ENCODE results near the gene LBR.
"Not testable (repeated sequence)": the region's sequence is repeated elsewhere in the genome, so short reads cannot be mapped to it uniquely, and the experiment has no call there.

LBR gene

GRCh38 chr1:225410036-225410435 lies 17.8 kb downstream of the LBR start:
- Histone ChIP-seq H3K36me3 (ENCODE audit: control insufficient read depth in 5 of 5, insufficient read depth in 5 of 5, low read length in 5 of 5) (peaks cover 16 to 81% (median 65%) of the 10 kb centered on the region in 5 donors), H3K9ac (ENCODE audit: low read length in 5 of 5) (no peak overlapping the region), H3K9me3 (ENCODE audit: control insufficient read depth in 5 of 5, low read length in 5 of 5) (no peaks in the 10 kb centered on the region), H3K4me3 (ENCODE audit: low read depth in 1 of 5, low read length in 5 of 5) (no peak overlapping the region), H3K27ac (ENCODE audit: low read depth, low read length) (no peak overlapping the region), H3K27me3 (ENCODE audit: control insufficient read depth in 5 of 5, insufficient read depth in 4 of 5, low read length in 5 of 5) (no peaks in the 10 kb centered on the region), H3K4me1 (ENCODE audit: control insufficient read depth in 5 of 5, insufficient read depth in 5 of 5, low read length in 5 of 5) (no peaks in the 10 kb centered on the region)

GRCh38 chr1:225409051-225409450 lies 18.8 kb downstream of the LBR start:
- no peak overlapping the region for H3K9ac ChIP-seq (ENCODE audit: low read length in 5 of 5)

GRCh38 chr1:225408249-225408648 lies 19.6 kb downstream of the LBR start:
- no peaks in the 10 kb centered on the region for H3K27me3 ChIP-seq (ENCODE audit: control insufficient read depth in 5 of 5, insufficient read depth in 4 of 5, low read length in 5 of 5)
- H3K27ac ChIP-seq (ENCODE audit: low read depth, low read length), result no peak overlapping the region
- H3K4me1 ChIP-seq (ENCODE audit: control insufficient read depth in 5 of 5, insufficient read depth in 5 of 5, low read length in 5 of 5), result no peaks in the 10 kb centered on the region
- peaks cover 18 to 83% (median 58%) of the 10 kb centered on the region in 5 donors for H3K36me3 ChIP-seq (ENCODE audit: control insufficient read depth in 5 of 5, insufficient read depth in 5 of 5, low read length in 5 of 5)
- no peak overlapping the region for H3K4me3 ChIP-seq (ENCODE audit: low read depth in 1 of 5, low read length in 5 of 5)
- H3K9ac ChIP-seq (ENCODE audit: low read length in 5 of 5), result no peak overlapping the region
- H3K9me3 ChIP-seq (ENCODE audit: control insufficient read depth in 5 of 5, low read length in 5 of 5), result no peaks in the 10 kb centered on the region

More at GRCh38 chr1:225409051-225409450, 18.8 kb downstream of the LBR start:
- Histone ChIP-seq H3K36me3 (ENCODE audit: control insufficient read depth in 5 of 5, insufficient read depth in 5 of 5, low read length in 5 of 5) (peaks cover 15 to 80% (median 59%) of the 10 kb centered on the region in 5 donors), H3K4me3 (ENCODE audit: low read depth in 1 of 5, low read length in 5 of 5) (no peak overlapping the region), H3K27ac (ENCODE audit: low read depth, low read length) (no peak overlapping the region), H3K9me3 (ENCODE audit: control insufficient read depth in 5 of 5, low read length in 5 of 5) (no peaks in the 10 kb centered on the region), H3K4me1 (ENCODE audit: control insufficient read depth in 5 of 5, insufficient read depth in 5 of 5, low read length in 5 of 5) (no peaks in the 10 kb centered on the region), H3K27me3 (ENCODE audit: control insufficient read depth in 5 of 5, insufficient read depth in 4 of 5, low read length in 5 of 5) (no peaks in the 10 kb centered on the region)

GRCh38 chr1:225407755-225408154 lies 20.1 kb downstream of the LBR start:
- no peak overlapping the region for H3K9ac ChIP-seq (ENCODE audit: low read length in 5 of 5)
- no peak overlapping the region for H3K27ac ChIP-seq (ENCODE audit: low read depth, low read length)
- H3K27me3 ChIP-seq (ENCODE audit: control insufficient read depth in 5 of 5, insufficient read depth in 4 of 5, low read length in 5 of 5), result no peaks in the 10 kb centered on the region
- H3K9me3 ChIP-seq (ENCODE audit: control insufficient read depth in 5 of 5, low read length in 5 of 5), result no peaks in the 10 kb centered on the region
- H3K4me1 ChIP-seq (ENCODE audit: control insufficient read depth in 5 of 5, insufficient read depth in 5 of 5, low read length in 5 of 5), result no peaks in the 10 kb centered on the region
- no peak overlapping the region for H3K4me3 ChIP-seq (ENCODE audit: low read depth in 1 of 5, low read length in 5 of 5)
- H3K36me3 ChIP-seq (ENCODE audit: control insufficient read depth in 5 of 5, insufficient read depth in 5 of 5, low read length in 5 of 5), result peaks cover 22 to 82% (median 58%) of the 10 kb centered on the region in 5 donors

GRCh38 chr1:225406976-225407725 lies 20.7 kb downstream of the LBR start:
- H3K36me3 ChIP-seq (ENCODE audit: control insufficient read depth in 5 of 5, insufficient read depth in 5 of 5, low read length in 5 of 5), result peaks cover 22 to 77% (median 53%) of the 10 kb centered on the region in 5 donors
- no peak overlapping the region for H3K27ac ChIP-seq (ENCODE audit: low read depth, low read length)
- no peaks in the 10 kb centered on the region for H3K4me1 ChIP-seq (ENCODE audit: control insufficient read depth in 5 of 5, insufficient read depth in 5 of 5, low read length in 5 of 5)
- no peak overlapping the region for H3K9ac ChIP-seq (ENCODE audit: low read length in 5 of 5)
- H3K9me3 ChIP-seq (ENCODE audit: control insufficient read depth in 5 of 5, low read length in 5 of 5), result no peaks in the 10 kb centered on the region
- no peak overlapping the region for H3K4me3 ChIP-seq (ENCODE audit: low read depth in 1 of 5, low read length in 5 of 5)
- no peaks in the 10 kb centered on the region for H3K27me3 ChIP-seq (ENCODE audit: control insufficient read depth in 5 of 5, insufficient read depth in 4 of 5, low read length in 5 of 5)

- no peak overlapping the region for H3K27ac ChIP-seq (ENCODE audit: low read depth, low read length)
- H3K27me3 ChIP-seq (ENCODE audit: control insufficient read depth in 5 of 5, insufficient read depth in 4 of 5, low read length in 5 of 5), result no peaks in the 10 kb centered on the region
- no peak overlapping the region for H3K4me3 ChIP-seq (ENCODE audit: low read depth in 1 of 5, low read length in 5 of 5)
- H3K9ac ChIP-seq (ENCODE audit: low read length in 5 of 5), result no peak overlapping the region
- H3K4me1 ChIP-seq (ENCODE audit: control insufficient read depth in 5 of 5, insufficient read depth in 5 of 5, low read length in 5 of 5), result no peaks in the 10 kb centered on the region
- H3K9me3 ChIP-seq (ENCODE audit: control insufficient read depth in 5 of 5, low read length in 5 of 5), result no peaks in the 10 kb centered on the region
- peaks cover 26 to 63% (median 45%) of the 10 kb centered on the region in 5 donors for H3K36me3 ChIP-seq (ENCODE audit: control insufficient read depth in 5 of 5, insufficient read depth in 5 of 5, low read length in 5 of 5)
Observed at GRCh38 chr1:225400968-225401367, 26.9 kb downstream of the LBR start.

- Histone ChIP-seq H3K36me3 (ENCODE audit: control insufficient read depth in 5 of 5, insufficient read depth in 5 of 5, low read length in 5 of 5) (peaks cover 11 to 28% (median 22%) of the 10 kb centered on the region in 5 donors), H3K27me3 (ENCODE audit: control insufficient read depth in 5 of 5, insufficient read depth in 4 of 5, low read length in 5 of 5) (no peaks in the 10 kb centered on the region), H3K9ac (ENCODE audit: low read length in 5 of 5) (no peak overlapping the region), H3K4me1 (ENCODE audit: control insufficient read depth in 5 of 5, insufficient read depth in 5 of 5, low read length in 5 of 5) (no peaks in the 10 kb centered on the region), H3K9me3 (ENCODE audit: control insufficient read depth in 5 of 5, low read length in 5 of 5) (no peaks in the 10 kb centered on the region), H3K27ac (ENCODE audit: low read depth, low read length) (no peak overlapping the region), H3K4me3 (ENCODE audit: low read depth in 1 of 5, low read length in 5 of 5) (no peak overlapping the region)
Observed at GRCh38 chr1:225396357-225396756, 31.5 kb downstream of the LBR start.

GRCh38 chr1:225389843-225390242 lies 38.0 kb downstream of the LBR start:
- no peaks in the 10 kb centered on the region for H3K4me1 ChIP-seq (ENCODE audit: control insufficient read depth in 5 of 5, insufficient read depth in 5 of 5, low read length in 5 of 5)
- H3K27ac ChIP-seq (ENCODE audit: low read depth, low read length), result no peak overlapping the region
- H3K36me3 ChIP-seq (ENCODE audit: control insufficient read depth in 5 of 5, insufficient read depth in 5 of 5, low read length in 5 of 5), result no peaks in the 10 kb centered on the region
- no peak overlapping the region for H3K4me3 ChIP-seq (ENCODE audit: low read depth in 1 of 5, low read length in 5 of 5)
- H3K9ac ChIP-seq (ENCODE audit: low read length in 5 of 5), result no peak overlapping the region
- no peaks in the 10 kb centered on the region for H3K27me3 ChIP-seq (ENCODE audit: control insufficient read depth in 5 of 5, insufficient read depth in 4 of 5, low read length in 5 of 5)
- no peaks in the 10 kb centered on the region for H3K9me3 ChIP-seq (ENCODE audit: control insufficient read depth in 5 of 5, low read length in 5 of 5)

GRCh38 chr1:225388372-225388771 lies 39.5 kb downstream of the LBR start:
- Histone ChIP-seq H3K36me3 (ENCODE audit: control insufficient read depth in 5 of 5, insufficient read depth in 5 of 5, low read length in 5 of 5) (no peaks in the 10 kb centered on the region), H3K4me1 (ENCODE audit: control insufficient read depth in 5 of 5, insufficient read depth in 5 of 5, low read length in 5 of 5) (no peaks in the 10 kb centered on the region), H3K9ac (ENCODE audit: low read length in 5 of 5) (no peak overlapping the region), H3K4me3 (ENCODE audit: low read depth in 1 of 5, low read length in 5 of 5) (no peak overlapping the region), H3K27ac (ENCODE audit: low read depth, low read length) (no peak overlapping the region), H3K27me3 (ENCODE audit: control insufficient read depth in 5 of 5, insufficient read depth in 4 of 5, low read length in 5 of 5) (no peaks in the 10 kb centered on the region), H3K9me3 (ENCODE audit: control insufficient read depth in 5 of 5, low read length in 5 of 5) (no peaks in the 10 kb centered on the region)

GRCh38 chr1:225386860-225387259 lies 41.0 kb downstream of the LBR start:
- not testable (repeated sequence) for H3K4me1 ChIP-seq (ENCODE audit: control insufficient read depth in 5 of 5, insufficient read depth in 5 of 5, low read length in 5 of 5); H3K27ac ChIP-seq (ENCODE audit: low read depth, low read length); H3K9me3 ChIP-seq (ENCODE audit: control insufficient read depth in 5 of 5, low read length in 5 of 5); H3K27me3 ChIP-seq (ENCODE audit: control insufficient read depth in 5 of 5, insufficient read depth in 4 of 5, low read length in 5 of 5); H3K9ac ChIP-seq (ENCODE audit: low read length in 5 of 5); H3K4me3 ChIP-seq (ENCODE audit: low read depth in 1 of 5, low read length in 5 of 5); H3K36me3 ChIP-seq (ENCODE audit: control insufficient read depth in 5 of 5, insufficient read depth in 5 of 5, low read length in 5 of 5)
